GM21528 (cell line): ENCODE data around the gene PGA5.
"Not testable (repeated sequence)": the region's sequence is repeated elsewhere in the genome, so short reads cannot be mapped to it uniquely, and the experiment has no call there.

Experiments used
- ATAC-seq: cut with Tn5 transposase; IDR thresholded peaks from one replicate; pipeline ENCODE4 v1.9.1; 2021; ENCODE audit warnings: mild to moderate bottlenecking, moderate library complexity; ENCODE audit not compliant: unreplicated experiment, low FRiP score

PGA5 gene

DNA sequence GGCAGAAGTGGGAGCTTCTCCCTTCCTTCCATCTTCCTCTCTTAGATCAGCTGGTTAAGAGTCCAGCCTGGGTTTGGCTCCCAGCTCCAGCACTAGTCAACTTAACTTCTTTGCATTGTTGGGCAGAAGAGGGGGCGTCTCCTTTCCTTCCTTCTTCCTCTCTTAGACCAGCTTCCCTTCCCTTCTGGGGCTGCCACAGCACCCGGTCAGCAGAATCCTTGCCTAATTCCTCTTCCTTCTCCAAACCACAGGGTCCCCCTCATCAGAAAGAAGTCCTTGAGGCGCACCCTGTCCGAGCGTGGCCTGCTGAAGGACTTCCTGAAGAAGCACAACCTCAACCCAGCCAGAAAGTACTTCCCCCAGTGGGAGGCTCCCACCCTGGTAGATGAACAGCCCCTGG, 18.3 kb upstream of the PGA5 start:
- not testable (repeated sequence) for ATAC-seq

- not testable (repeated sequence) for ATAC-seq
Measured at GRCh38 chr11:61226457-61227137, 14.4 kb upstream of the PGA5 start.

GRCh38 chr11:61229458-61229857, 11.5 kb upstream of the PGA5 start:
- ATAC-seq: not testable (repeated sequence)

DNA sequence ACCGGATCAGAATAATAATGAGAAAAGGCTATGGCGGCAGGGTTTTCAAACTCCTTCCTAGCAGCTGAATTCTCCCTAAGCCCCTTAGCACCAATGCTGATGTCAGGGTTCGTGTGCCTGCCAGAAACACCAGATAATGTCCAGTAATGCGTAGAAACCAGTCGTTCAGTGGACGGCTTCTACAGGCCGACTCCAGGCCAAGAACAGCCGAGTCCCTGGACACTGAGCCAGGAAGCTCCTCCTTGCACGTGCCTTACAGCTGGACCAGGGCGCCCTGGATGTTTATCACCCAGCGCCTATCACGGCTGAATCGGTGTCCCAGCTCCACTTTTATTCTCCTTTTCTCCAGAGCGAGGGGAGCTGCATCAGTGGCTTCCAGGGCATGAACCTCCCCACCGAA, 9.9 kb upstream of the PGA5 start:
- not testable (repeated sequence) for ATAC-seq

DNA sequence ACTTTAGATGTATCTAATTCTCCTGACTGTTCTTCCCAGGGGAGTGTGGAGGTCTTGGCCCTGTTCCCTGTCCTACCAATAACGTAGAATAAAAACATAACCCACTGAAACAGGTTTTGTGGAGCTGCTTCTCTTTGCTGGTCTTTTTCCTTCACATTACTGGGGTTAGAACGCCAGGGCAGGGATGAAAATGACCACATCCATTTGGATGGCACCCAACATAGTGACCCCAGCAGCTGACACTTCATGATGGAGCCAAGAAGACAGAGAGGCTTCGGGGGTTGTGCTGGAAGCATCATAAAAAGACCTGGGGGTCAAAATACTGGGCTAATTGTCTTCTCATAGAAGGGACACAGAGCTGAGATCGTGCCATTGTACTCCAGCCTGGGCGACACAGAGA, 9.4 kb upstream of the PGA5 start:
- ATAC-seq: not testable (repeated sequence)

GRCh38 chr11:61232548-61233145, 8.3 kb upstream of the PGA5 start:
- ATAC-seq: not testable (repeated sequence)

DNA sequence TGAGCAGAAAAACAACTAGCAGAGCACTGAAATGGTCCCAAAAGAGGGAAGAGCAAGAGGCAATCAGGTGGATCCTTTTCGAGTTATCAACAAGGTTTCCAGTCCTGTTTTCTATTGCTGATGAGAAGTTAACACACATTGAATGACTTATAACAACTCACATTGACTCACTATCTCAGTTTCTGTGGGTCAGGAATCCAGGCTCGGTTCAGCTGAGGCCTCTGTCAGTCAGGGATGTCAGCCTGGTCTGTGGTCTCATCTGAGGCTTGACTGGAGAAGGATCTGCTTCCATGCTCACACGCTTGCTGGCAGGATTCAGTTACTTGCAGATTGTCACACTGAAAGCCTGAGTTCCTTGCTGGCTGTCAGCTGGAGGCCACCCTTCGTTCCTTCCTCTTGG, 3.8 kb upstream of the PGA5 start:
- not testable (repeated sequence) for ATAC-seq

DNA sequence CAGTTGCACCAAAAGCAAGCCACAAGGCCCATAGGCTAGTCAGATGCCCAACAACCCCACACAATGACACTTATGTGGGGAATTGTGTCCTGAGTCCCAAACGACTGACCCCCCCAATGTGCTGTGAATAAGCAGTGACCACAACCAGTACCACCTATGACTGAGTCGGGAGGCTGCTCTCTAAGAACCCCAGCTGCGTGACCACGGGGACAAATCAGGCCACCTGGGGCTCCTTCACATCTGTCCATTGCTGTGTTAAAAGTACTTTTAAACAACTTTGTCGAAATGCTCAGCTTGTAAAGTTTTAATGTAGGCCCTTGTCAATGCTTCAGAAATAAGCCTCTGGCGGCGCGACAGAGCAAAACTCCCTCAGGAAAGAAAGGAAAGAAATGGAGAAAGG, 687 bp upstream of the PGA5 start:
- not testable (repeated sequence) for ATAC-seq

- not testable (repeated sequence) for ATAC-seq
Measured at GRCh38 chr11:61241526-61241925, 551 bp downstream of the PGA5 start.

DNA sequence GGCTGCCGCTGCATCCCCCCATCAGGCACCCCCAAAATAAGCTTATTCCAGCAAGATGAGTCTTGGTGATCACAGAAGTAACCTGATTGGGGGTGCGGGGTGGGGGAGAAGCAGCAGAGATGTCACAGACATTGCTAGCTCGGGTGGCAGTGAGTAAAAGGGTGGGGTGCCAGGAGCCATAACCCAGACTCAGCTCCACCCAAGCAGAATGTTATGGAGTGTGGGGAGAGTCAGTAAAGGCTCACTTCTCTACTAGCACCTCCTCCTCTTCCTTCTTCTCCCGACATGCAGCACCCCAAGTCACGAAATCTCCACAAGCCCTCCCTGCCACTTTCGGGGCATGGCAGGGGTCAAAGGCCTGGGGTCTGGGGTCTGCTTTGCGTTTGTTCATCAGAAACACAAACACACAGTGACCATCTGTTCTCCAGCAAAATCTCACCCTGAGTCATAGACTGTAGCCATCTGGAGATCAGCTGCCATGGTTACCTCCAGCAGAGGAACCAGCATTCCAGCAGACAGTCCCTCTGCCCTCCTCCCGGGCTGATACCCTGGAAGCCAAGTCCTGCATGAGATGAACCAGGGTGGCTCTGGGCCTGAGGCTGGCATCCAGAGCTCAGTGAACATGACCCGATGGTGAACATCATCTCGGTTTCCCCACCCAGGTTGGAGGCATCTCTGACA, 4.4 kb downstream of the PGA5 start:
- not testable (repeated sequence) for ATAC-seq

- not testable (repeated sequence) for ATAC-seq
Measured at GRCh38 chr11:61248071-61248470, 7.1 kb downstream of the PGA5 start.

DNA sequence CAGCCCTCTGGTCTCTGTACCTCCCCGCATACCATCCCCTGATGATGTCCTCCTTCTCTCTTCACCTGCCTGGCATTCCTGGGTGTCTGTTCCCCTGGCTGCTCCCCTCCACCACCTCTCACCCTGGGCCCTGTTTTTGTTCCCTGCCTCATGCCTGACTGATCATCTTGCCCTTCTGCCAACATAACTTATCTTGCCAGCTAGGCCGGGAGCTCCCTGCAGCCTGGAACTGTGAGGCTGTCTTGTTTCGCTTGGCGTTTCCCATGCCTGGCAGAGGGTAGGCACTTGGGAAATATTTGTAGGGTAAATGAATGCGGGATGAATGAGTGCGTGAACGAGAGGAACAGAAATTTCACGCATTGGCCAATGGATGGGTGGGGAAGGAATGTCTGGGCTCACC, 8.2 kb downstream of the PGA5 start:
- not testable (repeated sequence) for ATAC-seq

DNA sequence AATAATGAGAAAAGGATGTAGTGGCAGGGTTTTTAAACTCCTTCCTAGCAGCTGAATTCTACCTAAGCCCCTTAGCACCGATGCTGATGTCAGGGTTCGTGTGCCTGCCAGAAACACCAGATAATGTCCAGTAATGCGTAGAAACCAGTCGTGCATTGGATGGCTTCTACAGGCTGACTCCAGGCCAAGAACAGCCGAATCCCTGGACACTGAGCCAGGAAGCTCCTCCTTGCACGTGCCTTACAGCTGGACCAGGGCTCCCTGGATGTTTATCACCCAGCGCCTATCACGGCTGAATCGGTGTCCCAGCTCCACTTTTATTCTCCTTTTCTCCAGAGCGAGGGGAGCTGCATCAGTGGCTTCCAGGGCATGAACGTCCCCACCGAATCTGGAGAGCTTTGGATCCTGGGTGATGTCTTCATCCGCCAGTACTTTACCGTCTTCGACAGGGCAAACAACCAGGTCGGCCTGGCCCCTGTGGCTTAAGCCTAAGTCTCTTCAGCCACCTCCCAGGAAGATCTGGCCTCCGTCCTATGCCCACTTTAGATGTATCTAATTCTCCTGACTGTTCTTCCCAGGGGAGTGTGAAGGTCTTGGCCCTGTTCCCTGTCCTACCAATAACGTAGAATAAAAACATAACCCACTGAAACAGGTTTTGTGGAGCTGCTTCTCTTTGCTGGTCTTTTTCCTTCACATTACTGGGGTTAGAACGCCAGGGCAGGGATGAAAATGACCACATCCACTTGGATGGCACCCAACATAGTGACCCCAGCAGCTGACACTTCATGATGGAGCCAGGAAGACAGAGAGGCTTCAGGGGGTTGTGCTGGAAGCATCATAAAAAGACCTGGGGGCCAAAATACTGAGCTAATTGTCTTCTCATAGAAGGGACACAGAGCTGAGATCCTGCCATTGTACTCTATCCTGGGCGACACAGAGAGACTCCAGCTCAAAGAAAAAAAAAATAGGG, 10.1 kb downstream of the PGA5 start:
- ATAC-seq: not testable (repeated sequence)

DNA sequence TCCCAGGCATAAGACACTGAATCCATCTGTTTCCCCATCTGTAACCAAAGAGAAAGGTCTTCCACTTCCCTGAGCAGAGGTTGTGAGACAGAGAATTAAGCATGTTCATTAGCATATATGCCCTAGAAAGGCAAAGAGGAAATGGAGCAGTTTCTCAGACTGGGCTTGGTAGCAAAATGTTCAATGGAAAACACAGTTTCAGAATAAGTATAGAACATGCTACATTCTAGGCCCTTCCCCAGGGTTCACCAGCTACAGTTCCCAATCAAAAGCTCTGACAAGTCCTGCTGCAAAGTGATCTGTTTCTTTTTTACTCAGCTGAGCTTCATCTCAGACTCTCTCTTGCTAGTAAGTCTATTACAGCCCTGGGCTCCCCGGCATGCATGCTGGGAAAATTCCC, 11.4 kb downstream of the PGA5 start:
- not testable (repeated sequence) for ATAC-seq

DNA sequence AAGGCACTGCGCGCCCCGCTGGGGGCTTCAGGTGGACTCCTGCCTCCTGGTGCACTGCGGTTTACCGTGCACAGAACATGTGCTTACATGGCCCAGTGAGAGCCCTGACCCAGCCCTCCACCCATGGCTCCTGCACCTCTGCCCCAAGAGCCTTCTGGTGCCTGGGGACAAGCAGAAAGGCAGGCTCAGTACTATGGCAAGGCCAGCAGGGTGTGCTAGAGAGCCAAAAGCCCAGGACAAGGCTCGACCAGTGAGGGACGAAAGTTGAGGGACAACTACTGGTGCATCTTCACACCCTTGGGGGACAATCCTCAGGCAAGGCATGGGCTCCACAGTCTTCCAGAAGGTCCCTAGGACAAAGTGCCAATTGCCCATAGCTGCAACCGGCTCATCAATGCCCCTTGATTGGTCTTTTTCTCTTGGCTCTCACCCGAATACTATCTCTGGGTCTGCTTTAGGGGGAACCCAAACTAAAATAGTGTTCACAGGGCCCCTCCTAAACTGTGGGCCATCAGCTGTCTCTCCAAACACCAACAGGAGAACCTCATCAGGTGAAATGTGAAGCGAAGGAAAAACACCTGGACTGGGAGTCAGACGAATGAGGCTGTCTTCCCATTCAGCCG, 13.5 kb downstream of the PGA5 start:
- no peak for ATAC-seq

GRCh38 chr11:61256710-61257482, 15.9 kb downstream of the PGA5 start:
- no peak for ATAC-seq

GRCh38 chr11:61258546-61258945, 17.6 kb downstream of the PGA5 start:
- ATAC-seq: no peak

GRCh38 chr11:61259363-61259762, 18.4 kb downstream of the PGA5 start:
- no peak for ATAC-seq

DNA sequence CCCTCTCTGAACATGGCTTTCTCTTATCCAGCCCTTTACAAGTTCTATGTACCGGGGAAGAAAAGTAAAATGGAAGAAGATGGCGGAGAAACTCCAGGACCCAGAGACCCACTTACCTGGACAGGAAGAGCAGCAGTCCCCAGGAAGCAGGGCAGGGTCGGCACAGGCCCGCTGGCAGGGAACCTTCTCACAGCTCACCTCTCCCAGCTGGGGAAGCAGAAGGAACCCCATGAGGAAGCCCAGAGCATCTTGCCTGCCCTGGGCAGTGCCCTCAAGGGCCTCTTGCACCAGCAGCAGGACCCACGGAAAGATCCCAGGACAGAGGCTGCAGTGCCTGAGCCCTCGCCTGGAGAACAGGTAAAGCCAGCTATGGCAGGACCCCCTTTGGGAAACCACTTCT, 23.4 kb downstream of the PGA5 start:
- no peak for ATAC-seq
